COR-L47 (cell line): ENCODE results near the gene VPS52.
A peak's percentile ranks its signal among the peaks of the same experiment; 100 is the strongest.

ENCODE experiments used
- DNase-seq: peaks from one replicate; lab custom pipeline; 2025; lab: John Stamatoyannopoulos, UW

The VPS52 gene

GRCh38 chr6:33209856-33210255, 61.8 kb downstream of the VPS52 start:
- DNase-seq = no peak

GRCh38 chr6:33208091-33208967, 63.3 kb downstream of the VPS52 start, which contains the start of gene RING1:
TSS of gene RING1 (plus strand) at chr6:33208500. CDS start at chr6:33208823, 323 bp downstream.
- DNase-seq = peak; percentile 76

GRCh38 chr6:33207552-33208090, 64.1 kb downstream of the VPS52 start:
- DNase-seq = no peak

GRCh38 chr6:33206864-33207551, 64.7 kb downstream of the VPS52 start:
- no peak for DNase-seq

GRCh38 chr6:33206027-33206863, 65.4 kb downstream of the VPS52 start:
- no peak for DNase-seq

- no peak for DNase-seq
Measured at GRCh38 chr6:33205191-33206026, 66.3 kb downstream of the VPS52 start.

- peak; percentile 92 for DNase-seq
Measured at GRCh38 chr6:33204415-33205190, 67.1 kb downstream of the VPS52 start, which contains the start of gene HSD17B8. TSS of gene HSD17B8 (plus strand) at chr6:33204655. CDS start at chr6:33204669, 14 bp downstream.

- DNase-seq = no peak
Measured at GRCh38 chr6:33204165-33204414, 67.6 kb downstream of the VPS52 start.

GRCh38 chr6:33203443-33204164, 68.1 kb downstream of the VPS52 start:
- no peak for DNase-seq

GRCh38 chr6:33202799-33203198, 68.9 kb downstream of the VPS52 start:
- no peak for DNase-seq

GRCh38 chr6:33201935-33202334, 69.7 kb downstream of the VPS52 start:
- no peak for DNase-seq

- DNase-seq = no peak
Measured at GRCh38 chr6:33201147-33201545, 70.5 kb downstream of the VPS52 start.
